GM19023 (cell line): ENCODE results near the gene EHD3.
A peak's percentile ranks its signal among the peaks of the same experiment; 100 is the strongest.
"Not testable (repeated sequence)": the region's sequence is repeated elsewhere in the genome, so short reads cannot be mapped to it uniquely, and the experiment has no call there.

Experiments used
- ATAC-seq: cut with Tn5 transposase; IDR thresholded peaks from one replicate; pipeline ENCODE4 v1.9.1; 2021; ENCODE audit warnings: mild to moderate bottlenecking, moderate library complexity; ENCODE audit not compliant: unreplicated experiment

Gene EHD3

DNA sequence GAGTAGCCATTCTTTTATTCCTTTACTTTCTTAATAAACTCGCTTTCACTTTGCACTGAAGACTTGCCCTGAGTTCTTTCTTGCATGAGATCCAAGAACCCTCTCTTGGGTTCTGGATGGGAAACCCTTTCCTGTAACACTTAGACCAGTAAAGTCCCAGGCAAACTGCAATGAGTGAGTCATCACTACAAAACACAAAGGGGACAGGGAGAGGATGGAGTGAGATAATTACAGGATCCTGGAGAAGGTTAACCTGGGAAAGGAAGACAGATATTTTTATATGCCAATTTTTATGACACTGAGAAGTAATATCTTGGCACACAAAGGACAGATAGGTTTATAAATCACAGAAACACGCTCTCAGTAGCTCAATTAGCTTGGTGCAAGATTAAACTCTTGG is 48.7 kb downstream of the EHD3 start:
- no peak for ATAC-seq

- ATAC-seq: not testable (repeated sequence)
These were observed 49.4 kb downstream of the EHD3 start for GRCh38 chr2:31283193-31283919.

DNA sequence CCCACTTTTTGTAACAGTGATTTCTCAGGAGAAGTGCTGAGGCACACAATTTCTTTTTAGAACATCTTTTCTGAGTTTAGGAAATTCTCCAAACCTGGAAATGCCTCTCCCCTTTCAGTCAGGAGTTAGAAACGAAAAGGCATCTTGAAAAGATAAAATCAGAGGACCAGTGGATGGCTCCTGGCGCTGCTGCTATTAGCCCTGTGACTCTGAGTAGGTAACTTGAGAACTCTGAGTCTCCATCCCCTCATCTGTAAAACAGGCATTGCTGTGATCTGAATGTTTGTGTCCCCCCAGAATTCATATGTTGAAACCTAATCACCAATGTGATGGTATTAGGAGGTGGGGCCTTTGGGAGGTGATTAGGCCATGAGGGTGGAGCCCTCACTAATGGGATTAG is 50.2 kb downstream of the EHD3 start:
- no peak for ATAC-seq

GRCh38 chr2:31286230-31286629 is 52.3 kb downstream of the EHD3 start:
- ATAC-seq: no peak

DNA sequence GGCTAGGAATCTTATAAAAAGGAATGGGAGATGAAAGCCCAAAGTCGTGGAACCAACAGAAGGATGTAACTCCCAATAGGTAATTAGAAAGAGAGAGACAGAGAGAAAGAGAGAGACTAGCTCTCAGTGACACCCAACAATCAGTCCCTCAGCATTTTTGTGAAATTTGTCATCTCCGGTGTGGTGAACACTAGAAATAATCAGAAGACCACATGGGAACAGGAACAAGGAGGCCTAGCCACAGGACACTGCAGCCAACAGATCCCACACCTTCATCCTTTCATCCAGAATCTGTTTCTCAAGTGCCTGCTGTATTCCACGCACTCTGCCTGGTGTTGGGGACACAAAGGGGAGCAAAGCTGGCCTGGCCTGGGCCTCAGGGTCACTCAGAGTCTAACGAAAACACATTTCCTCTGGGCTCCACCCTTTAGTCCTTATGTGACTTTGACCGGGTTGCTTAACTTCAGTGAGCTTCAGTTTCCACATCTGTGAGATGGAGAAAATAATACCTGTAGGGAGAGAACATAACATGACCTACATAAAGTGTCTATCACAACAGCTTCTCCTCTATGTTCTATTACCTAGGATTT is 53.1 kb downstream of the EHD3 start:
- ATAC-seq: no peak

GRCh38 chr2:31287654-31288053 is 53.7 kb downstream of the EHD3 start:
- ATAC-seq: no peak

GRCh38 chr2:31294196-31294595 is 60.2 kb downstream of the EHD3 start:
- no peak for ATAC-seq

GRCh38 chr2:31296641-31297287 is 62.8 kb downstream of the EHD3 start:
- ATAC-seq: no peak

- no peak for ATAC-seq
These were observed 63.8 kb downstream of the EHD3 start for GRCh38 chr2:31297751-31298150.

DNA sequence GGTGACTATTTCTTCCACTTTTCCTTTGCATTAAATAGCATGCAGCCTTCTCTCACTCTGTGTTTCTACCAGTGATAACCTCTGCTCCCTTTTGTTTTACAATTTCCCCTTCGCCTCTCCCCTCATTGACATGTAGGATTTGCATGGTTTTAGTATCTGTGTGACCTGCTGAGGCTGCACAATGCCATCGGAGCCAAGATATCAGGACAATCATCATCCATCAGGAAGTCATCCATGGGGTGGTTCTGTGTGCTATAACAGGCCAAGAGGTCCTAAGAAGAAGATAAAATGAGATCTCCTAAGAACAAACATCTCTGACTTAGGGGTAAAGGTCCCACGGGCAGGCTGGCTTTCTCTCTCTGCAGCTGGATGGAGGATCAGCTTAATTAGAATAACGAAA is 65.6 kb downstream of the EHD3 start:
- no peak for ATAC-seq

- no peak for ATAC-seq
These were observed 66.4 kb downstream of the EHD3 start for GRCh38 chr2:31300309-31300708.

DNA sequence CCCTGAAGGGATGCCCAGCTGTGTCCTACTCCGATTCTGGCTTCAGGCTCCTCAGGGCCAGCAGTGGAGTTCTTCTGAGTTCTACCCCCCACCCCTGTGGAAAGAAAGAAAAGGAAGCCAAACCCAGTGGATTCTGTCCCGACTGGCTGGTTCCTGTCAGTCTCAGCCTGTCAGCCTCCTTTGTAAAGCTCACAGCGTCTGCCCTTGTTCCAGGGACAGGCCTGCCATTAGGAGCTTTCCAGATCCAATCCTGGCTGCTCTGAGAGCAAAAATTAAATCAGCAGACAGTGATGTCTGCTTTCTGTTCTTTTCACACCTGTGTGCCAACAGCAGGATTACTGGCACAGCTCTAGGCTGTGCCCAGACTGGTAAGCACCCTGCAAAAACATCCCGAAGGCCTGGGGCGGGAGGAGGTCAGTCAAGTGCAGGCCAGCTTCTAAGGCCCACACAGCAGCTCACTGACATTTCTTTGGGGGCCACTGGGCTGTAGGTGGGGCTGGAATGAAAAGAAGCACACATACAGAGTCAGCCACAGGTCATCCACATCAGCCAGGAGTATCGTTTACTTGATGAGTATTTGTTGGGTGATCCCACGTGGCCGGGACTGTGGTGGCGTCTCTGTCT is 69.1 kb downstream of the EHD3 start:
- ATAC-seq: no peak

DNA sequence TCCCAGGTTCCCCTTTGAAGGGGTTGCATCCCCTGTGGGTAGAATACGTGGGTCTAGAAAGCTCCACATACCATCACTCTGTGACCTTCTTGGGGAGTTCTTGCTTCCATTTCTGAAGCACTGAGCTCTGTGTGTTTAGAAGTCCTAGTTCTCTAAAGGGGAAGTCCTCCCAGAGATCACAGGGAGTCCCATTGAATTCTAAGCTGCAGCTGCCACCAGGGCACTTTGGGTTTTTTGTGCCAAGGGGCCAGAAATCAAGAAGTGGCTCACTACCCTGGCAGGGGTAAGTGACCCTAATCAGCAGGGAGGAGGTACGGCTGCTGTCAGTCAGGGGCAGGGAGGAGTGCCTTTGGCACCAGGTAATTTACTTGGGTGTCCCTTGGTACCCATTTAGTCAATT is 70.9 kb downstream of the EHD3 start:
- ATAC-seq: no peak

DNA sequence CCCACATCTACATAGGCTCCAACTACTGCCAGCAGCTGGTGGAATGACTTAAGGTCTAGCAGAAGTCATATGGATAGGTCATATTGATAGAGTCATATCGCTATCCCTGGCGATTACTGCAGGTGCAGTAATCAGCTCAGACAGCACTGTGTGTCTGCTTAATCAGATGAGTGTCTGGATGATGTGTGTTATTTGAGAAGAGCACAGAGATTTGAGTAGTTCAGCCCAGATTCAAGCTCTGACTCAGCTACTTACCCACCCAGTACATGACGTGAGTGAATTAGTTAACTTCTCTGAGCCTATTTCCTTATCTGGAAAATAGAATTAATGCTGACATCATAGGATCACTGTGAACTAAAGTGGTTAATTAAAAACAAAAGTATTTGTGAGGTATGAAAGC is 78.9 kb downstream of the EHD3 start:
- ATAC-seq: no peak

- no peak for ATAC-seq
These were observed 80.8 kb downstream of the EHD3 start for GRCh38 chr2:31314761-31315160.

GRCh38 chr2:31317396-31317795 is 83.4 kb downstream of the EHD3 start:
- ATAC-seq: no peak

DNA sequence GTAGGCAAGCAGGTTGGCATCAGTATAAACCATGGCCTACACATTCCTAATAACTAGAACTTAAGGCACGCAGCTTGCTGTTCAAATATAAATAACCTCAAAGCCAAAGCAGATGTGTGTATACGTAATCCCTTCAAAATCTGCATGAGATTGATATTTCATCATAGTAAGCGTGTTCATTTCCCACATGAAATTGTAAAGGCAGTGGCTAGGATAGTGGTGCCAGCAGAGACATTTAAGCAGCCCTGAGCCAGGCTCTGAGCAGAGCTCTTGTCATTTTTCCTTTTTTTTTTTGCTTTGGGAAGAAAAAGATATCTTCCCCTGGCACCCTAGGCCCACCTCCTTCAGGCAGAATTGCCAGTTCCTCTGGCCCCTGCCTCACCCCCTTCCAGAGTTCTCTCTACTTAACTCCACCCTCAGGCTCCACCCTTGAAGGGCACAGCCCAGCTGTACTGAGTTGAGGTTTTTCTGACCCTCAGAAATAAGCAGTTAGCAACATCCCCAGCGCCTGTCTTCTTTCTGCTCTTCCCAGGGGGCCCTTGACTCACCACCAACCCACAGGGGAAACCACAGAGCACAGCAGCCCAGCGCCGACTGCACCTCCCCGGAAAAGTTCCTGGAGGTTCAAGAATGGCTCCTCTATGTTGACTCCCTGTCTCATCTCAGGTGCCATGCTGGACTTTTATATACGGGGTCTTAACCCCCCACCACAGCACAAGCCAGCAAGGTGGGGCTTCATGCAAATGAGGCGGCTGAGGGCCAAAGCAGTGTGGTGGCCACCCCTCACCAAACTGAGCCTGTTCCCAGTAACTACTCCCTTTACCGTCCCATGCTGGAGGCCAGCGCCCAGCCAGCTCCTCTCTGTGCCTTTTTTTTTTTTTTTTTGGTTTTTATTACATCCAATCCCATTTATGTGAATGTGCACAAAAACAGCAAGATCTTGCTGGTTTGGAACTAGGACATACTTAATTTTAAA is 84.7 kb downstream of the EHD3 start:
- ATAC-seq: peak; percentile 70
